Spinal cord (tissue), 10 donors: Measurements from ENCODE around the gene NPIPB9. TPM values are rescaled to one million over a fixed set of nuclear protein-coding genes. Genes with fewer than 3 reads are reported as not detected.

Source experiments
- DNase-seq, 6 donors: peaks; one replicate each; pipeline versions ENCODE4 v3.0.0 to v3.0.0-alpha.2; 2013 to 2015; ENCODE audit warnings: low spot score in 6 of 6, low read depth in 4 of 6
- H3K27ac ChIP-seq: one replicate; pipeline ENCODE4 v1.5.1; 2013; ENCODE audit warnings: low read depth, low read length, control low read depth
- H3K27me3 ChIP-seq: one replicate; pipeline ENCODE4 v1.6.1; 2013; ENCODE audit warnings: low read length; ENCODE audit not compliant: control insufficient read depth, insufficient read depth
- H3K36me3 ChIP-seq: one replicate; pipeline ENCODE4 v1.6.1; 2013; ENCODE audit warnings: low read length; ENCODE audit not compliant: control insufficient read depth, insufficient read depth
- H3K4me1 ChIP-seq: one replicate; pipeline ENCODE4 v1.6.1; 2013; ENCODE audit warnings: low read length; ENCODE audit not compliant: control insufficient read depth, insufficient read depth
- H3K4me3 ChIP-seq: one replicate; pipeline ENCODE4 v1.5.1; 2013; ENCODE audit warnings: low read depth, low read length, control low read depth
- H3K9me3 ChIP-seq: one replicate; pipeline ENCODE4 v1.6.1; 2013; ENCODE audit warnings: low read length; ENCODE audit not compliant: control insufficient read depth, insufficient read depth
- WGBS: methylation state at CpG from one replicate; pipeline ENCODE4 v1.1.5; 2013; ENCODE audit warnings: missing lambda C conversion rate; ENCODE audit not compliant: insufficient coverage; 5-methylcytosine and 5-hydroxymethylcytosine counted together
- polyA plus RNA-seq, 2 donors: library from polyadenylated mRNA; unstranded; fragments of 120-200 nt; gene quantifications; one replicate each; pipeline ENCODE4 v1.2.1, GENCODE V29; 2013; ENCODE audit not compliant: insufficient read length in 2 of 2
- small RNA-seq: library from RNA; depleted of rRNA; stranded (forward); fragments of <200 nt; gene quantifications from one replicate; pipeline ENCODE3, GENCODE V24; 2014; ENCODE audit warnings: low replicate concordance
- total RNA-seq, 2 donors: library from RNA; depleted of rRNA in 1 of 2; stranded (reverse); fragments of 120-200 nt in 1 of 2; fragments of >200 nt in 1 of 2; gene quantifications; one replicate each; pipeline versions ENCODE4 v1.2.3 to v1.2.4, GENCODE V29; 2013 to 2014
- donor health status: healthy.

Gene NPIPB9
- total and polyA plus RNA-seq, 4 donors: 2.5 to 4.2 (median 3.2) TPM

- Histone ChIP-seq H3K27ac (peak overlapping the region; percentile 98), H3K4me3 (peak overlapping the region; percentile 97), H3K36me3 (peaks cover 20% of the 10 kb centered on the region), H3K4me1 (peaks cover 12% of the 10 kb centered on the region), H3K9me3 (no peaks in the 10 kb centered on the region), H3K27me3 (no peaks in the 10 kb centered on the region)
- no peak for DNase-seq
- 47% methylated on average over 11 of the region's 13 CpGs for WGBS
Observed at GRCh38 chr16:28821874-28822519, 70.4 kb downstream of the NPIPB9 start.

Small RNAs within 50 kb of the gene (small RNA-seq; reads per million reads assigned to genes)
- gene MIR6862-2: not detected

Other genes with a start within 250 kb of the NPIPB9 start
- not detected for gene IL27, start 245.0 kb upstream of the NPIPB9 start, total RNA-seq
- gene IL27, start 245.0 kb upstream of the NPIPB9 start, polyA plus RNA-seq: under 1 TPM in 1 of 2 donors, not detected in 1; 0.30 TPM
- gene NUPR1, start 212.8 kb upstream of the NPIPB9 start, total RNA-seq: 10 to 100 TPM in 1 of 2 donors, 1 to 10 TPM in 1; 1.6 to 54.2 TPM
- 10 to 100 TPM; 14.8 to 21.2 TPM for gene NUPR1, start 212.8 kb upstream of the NPIPB9 start, polyA plus RNA-seq
- 10 to 100 TPM in 1 of 2 donors, 1 to 10 TPM in 1; 8.6 to 29.6 TPM for gene SGF29, start 197.9 kb upstream of the NPIPB9 start, total RNA-seq
- gene SGF29, start 197.9 kb upstream of the NPIPB9 start, polyA plus RNA-seq: 10 to 100 TPM; 25.3 to 25.8 TPM
- 1 to 10 TPM in 1 of 2 donors, under 1 TPM in 1; 0.50 to 2.8 TPM for gene SULT1A2, start 154.7 kb upstream of the NPIPB9 start, total RNA-seq
- 1 to 10 TPM; 1.4 to 2.6 TPM for gene SULT1A2, start 154.7 kb upstream of the NPIPB9 start, polyA plus RNA-seq
- 10 to 100 TPM; 18.8 to 73.9 TPM for gene SULT1A1, start 141.7 kb upstream of the NPIPB9 start, total RNA-seq
- gene SULT1A1, start 141.7 kb upstream of the NPIPB9 start, polyA plus RNA-seq: 10 to 100 TPM; 24.2 to 35.4 TPM
- under 1 TPM; 0.10 to 0.72 TPM for gene NPIPB8, start 113.7 kb upstream of the NPIPB9 start, total RNA-seq
- 1 to 10 TPM; 1.6 to 2.4 TPM for gene NPIPB8, start 113.7 kb upstream of the NPIPB9 start, polyA plus RNA-seq
- gene EIF3C, start 40.3 kb upstream of the NPIPB9 start, total RNA-seq: 100 to 1,000 TPM; 126 to 465 TPM
- 100 to 1,000 TPM; 318 to 475 TPM for gene EIF3C, start 40.3 kb upstream of the NPIPB9 start, polyA plus RNA-seq
- 10 to 100 TPM; 40.1 to 45.7 TPM for gene ATXN2L, start 71.2 kb downstream of the NPIPB9 start, total RNA-seq
- 100 to 1,000 TPM; 133 to 159 TPM for gene ATXN2L, start 71.2 kb downstream of the NPIPB9 start, polyA plus RNA-seq
- gene TUFM, start 94.6 kb downstream of the NPIPB9 start, total RNA-seq: 100 to 1,000 TPM in 1 of 2 donors, 10 to 100 TPM in 1; 56.9 to 120 TPM
- 100 to 1,000 TPM; 242 to 243 TPM for gene TUFM, start 94.6 kb downstream of the NPIPB9 start, polyA plus RNA-seq
- gene SH2B1, start 112.1 kb downstream of the NPIPB9 start, total RNA-seq: 10 to 100 TPM; 17.5 to 40.3 TPM
- 100 to 1,000 TPM; 101 to 113 TPM for gene SH2B1, start 112.1 kb downstream of the NPIPB9 start, polyA plus RNA-seq
- under 1 TPM; 0.77 to 0.99 TPM for gene ATP2A1, start 126.7 kb downstream of the NPIPB9 start, total RNA-seq
- 1 to 10 TPM; 2.6 to 6.1 TPM for gene ATP2A1, start 126.7 kb downstream of the NPIPB9 start, polyA plus RNA-seq
- gene RABEP2, start 173.5 kb downstream of the NPIPB9 start, total RNA-seq: 10 to 100 TPM; 11.2 to 19.6 TPM
- 10 to 100 TPM; 16.6 to 25.8 TPM for gene RABEP2, start 173.5 kb downstream of the NPIPB9 start, polyA plus RNA-seq
- 1 to 10 TPM in 1 of 2 donors, under 1 TPM in 1; 0.40 to 1.0 TPM for gene CD19, start 180.2 kb downstream of the NPIPB9 start, total RNA-seq
- gene CD19, start 180.2 kb downstream of the NPIPB9 start, polyA plus RNA-seq: 1 to 10 TPM; 1.1 to 1.3 TPM
- 10 to 100 TPM; 26.3 to 26.8 TPM for gene NFATC2IP, start 199.2 kb downstream of the NPIPB9 start, total RNA-seq
- gene NFATC2IP, start 199.2 kb downstream of the NPIPB9 start, polyA plus RNA-seq: 10 to 100 TPM; 37.2 to 70.8 TPM
- 10 to 100 TPM; 18.4 to 27.7 TPM for gene SPNS1, start 223.0 kb downstream of the NPIPB9 start, total RNA-seq
- gene SPNS1, start 223.0 kb downstream of the NPIPB9 start, polyA plus RNA-seq: 10 to 100 TPM; 54.9 to 66.9 TPM
- gene LAT, start 233.3 kb downstream of the NPIPB9 start, total RNA-seq: 1 to 10 TPM in 1 of 2 donors, under 1 TPM in 1; 0.40 to 2.1 TPM
- 10 to 100 TPM in 1 of 2 donors, 1 to 10 TPM in 1; 8.8 to 10.5 TPM for gene LAT, start 233.3 kb downstream of the NPIPB9 start, polyA plus RNA-seq